NCI-H2227 treated with DMSO at 0.1 percent for 48 hours (cell line): Measurements from ENCODE around the gene MIER3.

Experiments used
- DNase-seq: peaks from one replicate; lab custom pipeline; 2025; lab: John Stamatoyannopoulos, UW

The MIER3 gene

DNA sequence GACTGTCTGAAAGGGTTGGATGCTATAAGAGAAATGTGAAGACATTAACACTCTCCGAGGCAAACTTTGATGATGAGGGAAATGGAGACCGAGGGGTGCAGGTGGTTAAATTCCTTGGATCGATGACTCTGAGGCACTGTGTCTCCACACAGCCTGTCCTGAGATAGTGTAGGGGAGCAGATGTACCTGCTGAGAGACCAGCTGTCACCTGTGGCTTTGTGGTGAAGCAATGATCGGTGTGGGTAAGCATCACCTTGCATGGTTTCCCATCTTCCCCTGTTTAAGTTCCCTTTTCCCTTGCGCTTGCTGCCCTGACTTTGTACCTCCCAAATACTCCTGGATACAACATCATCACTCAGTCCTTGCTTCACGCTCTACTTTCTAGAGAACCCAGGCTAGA, 9.8 kb upstream of the MIER3 start:
- no peak for DNase-seq

DNA sequence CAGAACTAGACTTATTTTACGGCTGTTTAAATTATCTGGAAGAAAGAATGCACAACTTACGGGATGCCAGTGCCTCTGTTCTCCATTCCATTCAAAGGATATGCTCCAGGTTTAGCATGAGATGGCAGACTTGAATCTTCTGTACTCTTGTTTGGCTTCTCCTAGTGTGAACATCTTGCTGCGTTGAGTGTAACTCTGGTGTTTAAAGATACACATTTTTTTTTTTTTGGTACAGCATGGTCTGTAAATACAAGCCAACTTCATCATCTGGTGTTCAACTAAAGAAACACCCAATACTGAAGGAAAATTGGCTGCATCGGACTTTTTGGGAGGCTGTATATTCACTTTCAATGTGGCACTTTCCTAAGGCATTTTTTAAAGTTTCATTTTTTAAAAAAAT, 7.4 kb upstream of the MIER3 start:
- no peak for DNase-seq

DNA sequence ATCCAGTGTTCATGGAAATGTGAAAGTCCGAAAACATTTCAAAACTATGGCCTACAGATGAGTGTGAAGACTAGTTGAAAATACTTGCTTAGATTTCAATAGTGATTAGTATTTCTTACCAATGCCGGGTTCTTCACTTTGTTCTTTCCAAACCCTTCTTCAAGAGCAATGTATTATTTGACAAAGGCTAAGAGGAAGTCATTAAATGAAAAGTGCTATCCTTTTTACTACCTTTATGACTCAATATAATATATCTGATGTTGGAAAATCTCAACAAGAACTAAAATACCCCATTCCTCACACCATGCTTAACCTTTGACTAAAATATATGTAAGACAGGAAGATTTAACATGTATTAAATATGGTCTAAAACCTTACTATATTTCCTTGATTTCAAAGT, 6.7 kb upstream of the MIER3 start:
- DNase-seq = no peak

DNA sequence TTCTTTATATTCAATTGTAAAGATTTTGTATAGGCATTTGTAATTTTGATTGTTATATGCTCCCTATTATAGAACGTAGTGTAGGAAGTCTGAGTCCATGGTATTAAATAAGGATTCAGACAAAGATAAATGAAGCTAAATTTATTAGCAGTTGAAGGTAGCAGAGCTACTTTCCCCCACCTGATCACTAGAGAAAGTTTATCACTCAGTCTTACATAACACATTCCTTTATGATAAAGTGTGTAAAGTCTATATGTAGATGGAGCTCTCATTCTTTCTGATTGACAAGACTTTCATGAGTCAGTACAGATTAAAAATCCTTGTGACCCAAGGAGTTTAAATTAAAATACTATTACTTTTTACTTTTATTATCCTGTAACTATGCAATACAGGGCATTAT, 2.3 kb upstream of the MIER3 start:
- DNase-seq = no peak

DNA sequence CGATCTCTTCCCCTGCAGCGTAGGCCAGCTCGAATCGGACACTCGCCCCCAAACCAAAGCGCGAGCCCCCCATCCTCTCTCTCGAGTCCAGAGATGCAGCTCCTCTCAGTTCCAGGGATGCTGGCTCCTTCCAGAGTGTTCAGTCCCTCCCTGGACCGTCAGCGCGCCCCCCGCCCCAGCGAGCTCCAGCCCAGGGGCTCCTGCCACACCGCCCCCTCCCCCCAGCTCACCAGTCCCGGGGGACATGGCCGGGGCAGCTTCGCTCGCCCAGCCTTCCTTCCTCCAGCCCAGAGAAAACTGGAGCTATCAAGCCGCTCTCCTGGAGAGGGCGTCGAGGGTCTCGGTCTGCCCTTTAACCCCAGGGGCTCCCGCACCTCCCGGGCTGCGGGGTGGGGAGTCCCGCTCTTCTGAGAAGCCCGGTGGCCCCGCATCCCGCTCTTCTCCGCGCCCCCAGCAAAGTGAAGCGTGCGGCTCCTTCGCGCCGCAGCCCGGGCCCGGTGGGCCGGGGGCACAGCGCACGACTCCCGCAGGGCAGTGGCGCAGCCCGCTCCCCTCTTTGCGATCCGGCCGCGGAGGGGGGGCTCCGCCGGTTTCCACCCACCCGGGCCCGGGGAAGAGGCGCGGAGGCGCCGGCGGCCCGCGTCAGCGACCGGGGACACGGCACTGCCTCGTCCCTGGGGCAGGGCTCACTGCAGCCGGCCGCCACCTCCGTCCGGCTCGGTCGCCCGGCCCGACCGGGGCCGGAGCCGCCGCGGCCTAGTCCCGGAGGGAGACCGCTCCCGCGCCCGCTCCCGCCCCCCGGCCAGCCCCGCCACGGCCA, 587 bp downstream of the MIER3 start:
- no peak for DNase-seq

DNA sequence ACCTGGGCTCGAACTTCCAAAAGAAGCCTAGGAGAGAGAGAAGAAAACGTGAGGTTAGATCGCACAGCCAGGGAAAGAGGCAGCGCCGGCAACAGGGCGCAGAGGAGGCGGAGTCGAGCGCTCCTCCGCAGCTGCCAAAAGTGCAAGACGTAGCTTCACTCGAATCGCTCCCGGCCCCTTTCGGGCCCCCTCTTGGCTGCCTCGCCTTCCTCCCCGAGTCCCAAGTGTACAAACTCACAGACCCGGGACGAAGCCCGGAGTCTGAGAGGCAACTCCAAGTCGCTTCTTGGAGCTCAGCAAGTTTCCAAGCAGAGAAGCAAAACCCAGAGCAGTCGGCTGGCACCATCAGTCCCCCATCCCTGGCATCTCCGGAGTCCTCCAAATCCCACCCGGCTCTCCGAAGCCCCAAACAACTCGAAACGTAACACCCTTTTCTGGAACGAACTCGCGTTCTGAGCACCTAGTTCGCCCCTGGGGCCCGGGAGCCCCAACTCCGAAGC, 1.2 kb downstream of the MIER3 start:
- peak; percentile 8 for DNase-seq

DNA sequence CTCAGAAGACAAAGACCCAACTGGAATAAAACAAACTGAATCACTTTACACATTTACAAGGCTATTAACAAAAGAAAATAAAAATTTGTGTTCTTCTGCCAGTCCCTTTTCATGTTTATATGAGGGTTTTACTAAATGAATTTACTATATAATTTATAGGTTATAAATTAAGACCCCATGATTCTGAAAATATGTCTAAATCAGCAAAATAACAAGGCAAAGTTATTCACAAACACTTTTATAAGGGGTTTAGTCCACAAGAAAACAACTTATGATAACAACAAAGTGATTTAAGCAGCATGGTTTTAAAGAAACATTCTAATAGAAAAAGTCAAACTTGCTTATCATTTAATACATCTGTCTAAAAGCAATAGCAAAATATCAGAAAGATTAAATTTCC, 4.9 kb downstream of the MIER3 start:
- DNase-seq = no peak

DNA sequence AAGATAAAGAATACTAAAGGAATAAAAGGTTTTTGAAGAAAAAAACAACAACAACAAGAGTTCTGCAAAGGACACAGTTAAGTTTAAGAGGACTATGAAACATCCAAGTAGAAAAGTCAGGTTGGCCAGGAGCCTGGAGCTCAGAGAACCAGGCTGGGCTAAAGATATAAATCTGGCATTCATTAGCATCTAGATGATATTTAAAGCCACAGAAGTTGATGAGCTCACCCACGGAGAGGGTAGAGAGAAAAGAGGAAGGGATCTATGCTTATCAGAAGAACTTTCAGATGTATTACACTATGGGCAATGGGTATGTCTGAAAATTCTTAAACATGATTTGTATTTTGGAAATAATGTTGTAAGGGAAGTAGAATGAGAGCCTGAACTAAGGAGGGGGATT, 9.9 kb downstream of the MIER3 start:
- no peak for DNase-seq

DNA sequence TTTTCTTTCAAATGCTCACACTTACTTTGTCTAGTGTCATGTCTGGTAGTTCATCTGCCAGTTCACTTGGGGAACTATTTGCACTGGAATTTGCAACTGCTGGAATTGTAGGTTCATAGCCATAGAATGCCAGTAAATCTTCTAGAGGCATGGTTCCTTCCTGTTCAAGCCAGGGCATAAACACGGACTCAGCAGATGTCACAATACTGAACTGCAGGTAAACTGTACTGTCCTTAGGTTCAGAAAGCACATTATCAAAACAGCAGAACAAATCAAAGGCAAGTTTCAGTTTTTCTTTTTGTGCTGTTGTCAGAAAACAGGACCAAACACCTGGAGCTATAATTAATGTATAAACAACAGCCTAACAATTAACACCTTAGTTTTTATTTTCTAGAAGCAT, 13.1 kb downstream of the MIER3 start:
- DNase-seq = no peak

DNA sequence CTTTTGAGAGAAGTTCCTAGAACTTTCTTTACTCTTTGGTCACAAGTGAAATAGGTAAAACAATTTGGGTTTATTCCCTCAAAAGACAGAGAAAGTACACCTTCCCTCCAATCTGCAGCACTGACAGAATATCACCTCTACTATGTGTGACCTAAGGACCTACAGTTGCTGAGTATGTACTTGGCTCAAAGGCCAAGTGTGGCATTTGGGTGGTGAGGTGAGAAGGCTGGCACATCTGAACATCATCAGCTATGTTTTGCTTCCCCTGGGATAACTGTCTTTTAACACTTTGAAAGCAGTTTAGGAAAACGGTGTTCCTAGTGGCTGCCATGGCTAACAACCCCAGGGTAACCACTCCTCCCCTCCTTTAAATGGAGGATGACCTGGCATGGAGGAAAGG, 17.6 kb downstream of the MIER3 start:
- DNase-seq = no peak

DNA sequence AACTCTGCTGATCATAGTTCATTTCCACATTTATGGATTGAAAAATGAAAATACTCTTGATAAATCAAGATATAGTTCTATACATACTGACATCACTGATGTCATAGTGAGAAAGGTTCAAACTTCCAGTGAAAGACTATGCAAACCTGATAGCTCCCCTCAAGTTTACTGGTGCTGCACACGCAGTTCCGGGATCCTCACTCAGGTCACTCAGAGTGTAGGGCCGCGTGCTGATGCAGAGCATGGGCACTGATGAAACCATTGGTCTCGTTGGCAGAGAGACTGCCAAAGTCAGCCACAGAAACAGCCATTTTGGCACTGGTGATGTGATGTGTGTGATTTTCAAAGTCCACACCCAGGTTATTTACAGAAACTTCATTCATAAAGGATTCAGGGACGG, 29.0 kb downstream of the MIER3 start:
- DNase-seq = no peak

DNA sequence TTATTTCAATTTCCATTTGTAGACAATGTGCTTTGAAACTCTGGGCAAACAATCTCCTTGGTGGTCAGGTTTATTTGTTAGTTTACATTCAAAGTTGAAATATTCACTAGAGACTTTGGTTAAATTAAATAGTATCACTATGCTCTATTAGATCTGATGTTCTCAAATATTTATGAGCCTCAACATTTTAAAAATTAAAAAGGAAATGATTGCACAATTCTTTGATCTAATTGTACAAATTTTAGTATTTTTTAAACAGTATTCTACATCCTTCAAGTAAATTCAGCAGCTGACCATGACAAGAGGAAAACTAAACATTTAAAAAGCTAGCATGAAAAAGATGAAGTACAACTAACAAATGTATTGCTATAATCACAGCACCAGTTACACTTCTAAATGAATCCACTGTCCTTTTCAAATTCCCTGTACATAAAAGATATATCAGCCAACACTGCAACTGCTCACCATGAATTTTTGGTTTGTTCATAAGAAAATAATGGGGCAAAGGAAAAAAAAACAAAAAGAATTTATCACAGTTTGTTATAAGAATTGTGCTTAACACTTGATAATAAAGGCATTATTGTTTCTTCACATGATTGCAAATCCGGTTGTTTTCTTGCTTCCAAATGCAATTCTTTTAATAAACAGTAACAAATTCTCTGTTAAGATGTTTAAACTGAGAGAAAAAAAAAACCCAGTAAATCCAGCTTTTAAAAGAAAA, 31.8 kb downstream of the MIER3 start:
- no peak for DNase-seq

DNA sequence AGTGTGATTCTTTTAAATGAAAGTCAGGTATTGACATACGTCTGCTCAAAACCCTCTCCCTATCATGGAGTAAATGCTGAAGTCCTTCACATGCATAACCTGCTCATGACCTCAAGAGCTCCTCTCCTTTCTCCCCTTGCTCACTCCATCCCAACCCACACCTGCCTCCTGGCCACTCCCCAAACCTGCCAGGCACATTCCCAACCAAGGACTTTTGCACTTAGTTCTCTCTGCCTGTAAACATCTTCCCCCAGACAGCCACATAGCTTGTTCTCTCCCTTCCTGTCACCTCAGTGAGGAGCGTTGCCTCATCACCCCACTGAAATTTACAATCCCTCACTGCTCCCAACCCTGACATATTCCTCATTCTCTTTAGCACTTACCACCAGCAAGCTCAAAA, 33.9 kb downstream of the MIER3 start:
- no peak for DNase-seq

DNA sequence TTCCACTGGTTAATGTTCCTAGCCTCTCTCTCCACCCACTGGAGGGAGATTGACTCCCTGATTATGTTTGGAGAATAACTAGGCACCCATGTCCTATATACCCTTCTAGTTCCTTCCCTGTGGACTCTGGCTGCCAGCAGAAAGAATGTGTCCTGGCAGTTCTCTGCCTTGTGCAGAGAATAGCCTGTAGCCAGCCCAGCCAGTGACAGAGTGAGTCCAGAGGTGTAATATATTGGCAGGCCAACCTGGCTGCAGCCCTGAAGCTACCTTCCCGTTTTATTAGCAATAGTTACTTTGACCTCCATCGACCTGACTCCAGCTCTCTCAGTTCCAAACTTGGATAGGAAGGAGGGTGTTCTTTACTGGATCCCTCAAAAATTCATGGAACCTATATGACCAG, 34.4 kb downstream of the MIER3 start:
- no peak for DNase-seq

DNA sequence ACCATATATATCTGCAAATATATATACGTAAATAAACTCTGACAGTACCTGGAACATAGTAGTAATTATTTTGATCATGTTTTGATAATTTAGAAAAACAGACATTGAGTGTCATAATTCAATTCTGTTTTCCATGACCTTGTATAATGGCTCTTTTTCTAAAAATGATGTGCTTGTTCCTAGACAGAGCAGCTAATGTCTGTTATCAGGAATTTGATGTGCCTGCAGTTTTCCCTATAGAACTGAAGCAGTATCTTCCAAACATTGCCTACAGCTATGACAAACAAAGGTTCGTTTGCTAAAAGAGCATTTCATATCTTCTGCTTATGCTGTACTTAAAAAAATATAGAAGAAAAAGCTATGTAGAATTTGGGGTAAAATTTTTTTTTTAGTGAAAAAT, 37.2 kb downstream of the MIER3 start:
- DNase-seq = no peak

DNA sequence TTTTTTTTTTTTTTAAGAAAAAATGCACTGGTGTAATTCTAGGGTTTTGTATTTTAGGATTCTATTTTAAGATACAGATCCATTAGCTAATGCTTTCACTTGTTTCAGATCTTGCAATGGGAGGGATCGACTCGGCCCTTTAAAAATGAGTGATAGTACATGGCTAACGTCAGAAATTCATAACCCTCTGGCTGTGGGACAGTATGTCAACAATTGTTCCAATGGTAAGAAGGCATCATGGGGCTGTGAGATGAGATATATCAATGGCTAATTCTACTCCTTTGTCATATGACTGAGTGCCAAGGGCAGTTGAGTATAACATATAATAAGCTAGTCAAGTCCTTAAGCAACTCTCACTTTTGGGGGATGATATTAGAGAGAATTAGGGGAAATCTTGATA, 38.2 kb downstream of the MIER3 start:
- DNase-seq = no peak

DNA sequence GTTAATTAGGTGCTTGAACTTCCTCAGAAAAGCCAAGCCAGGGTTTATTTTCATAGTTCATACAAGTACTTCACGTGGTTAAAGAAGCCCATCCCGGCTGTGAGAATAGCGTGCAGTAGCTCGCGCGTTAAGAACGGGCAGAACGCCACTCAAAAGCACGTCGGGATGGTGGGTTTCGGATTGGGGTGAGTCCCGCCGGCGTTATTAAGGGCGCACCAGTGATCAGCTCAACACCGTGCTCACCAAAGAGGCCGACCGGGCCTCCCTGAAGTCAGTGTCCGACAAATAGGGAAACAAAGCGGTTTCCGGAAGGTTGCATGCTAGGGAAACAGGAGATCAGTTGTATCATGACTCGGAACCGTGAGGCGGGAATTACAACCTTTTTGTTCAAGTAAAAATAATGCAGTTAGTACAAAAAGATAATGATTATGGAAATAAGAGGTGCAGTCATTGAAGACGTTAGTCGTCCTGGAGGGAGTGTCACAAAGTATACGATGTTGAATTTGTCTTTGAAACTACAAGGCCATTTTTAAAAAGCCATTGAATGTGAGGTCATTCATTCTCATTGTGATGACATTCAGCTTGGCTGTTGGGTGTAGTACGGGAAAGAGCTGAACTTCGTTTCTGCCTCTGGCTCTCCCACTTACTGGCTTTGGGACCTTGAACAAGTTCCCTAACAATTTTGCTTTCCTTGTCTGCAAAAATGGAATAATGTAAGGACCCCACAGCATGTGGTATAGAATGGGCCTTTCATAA, 41.5 kb downstream of the MIER3 start:
- peak; percentile 74 for DNase-seq

DNA sequence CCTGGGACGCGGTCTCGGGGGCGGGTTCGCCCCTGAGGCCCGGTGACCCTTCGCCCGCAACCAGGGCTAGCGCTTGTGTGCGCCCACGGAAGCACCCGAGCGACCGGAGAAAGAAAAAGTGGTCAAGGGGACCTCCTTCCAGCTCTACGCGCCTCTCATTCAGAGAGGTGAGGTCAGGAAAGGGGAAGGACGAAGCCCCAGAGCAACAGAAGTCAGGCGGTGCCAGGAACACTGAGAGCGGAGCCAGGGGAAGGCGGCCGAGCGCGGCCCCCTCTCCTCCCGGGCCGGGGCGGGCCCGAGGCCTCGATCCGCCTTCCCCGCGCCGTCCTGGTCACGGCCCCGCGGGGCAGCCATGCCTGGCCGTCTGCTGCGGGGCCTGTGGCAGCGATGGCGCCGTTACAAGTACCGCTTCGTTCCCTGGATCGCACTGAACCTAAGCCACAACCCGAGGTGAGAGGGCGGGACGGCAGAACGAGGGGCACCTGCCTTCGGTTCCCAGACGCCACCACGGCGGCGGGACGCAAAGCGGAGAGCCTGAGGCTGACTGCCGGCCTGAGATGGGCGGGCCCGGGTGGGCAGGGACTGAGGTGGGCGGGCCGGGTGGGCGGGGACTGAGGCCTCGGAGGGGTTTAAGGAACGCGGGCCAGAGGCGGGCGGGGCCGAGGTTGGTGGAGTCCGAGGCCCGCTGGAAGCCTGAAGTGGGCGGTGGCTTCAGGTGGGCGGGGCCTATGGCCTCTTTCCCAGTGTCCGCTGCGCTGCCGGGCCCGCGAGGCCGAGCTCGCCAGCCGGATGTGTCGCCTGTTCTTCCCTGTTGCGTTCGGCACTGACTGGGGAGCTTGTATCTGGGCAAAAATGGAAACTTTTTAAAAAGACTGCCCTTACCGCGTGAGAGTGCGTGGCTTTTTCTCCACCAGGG, 42.4 kb downstream of the MIER3 start, which contains the start of gene SETD9:
TSS of gene SETD9 (plus strand) at position 303 of the 916 bp plus-strand sequence. CDS start at position 353, 50 bp downstream.
- peak; percentile 88 for DNase-seq

DNA sequence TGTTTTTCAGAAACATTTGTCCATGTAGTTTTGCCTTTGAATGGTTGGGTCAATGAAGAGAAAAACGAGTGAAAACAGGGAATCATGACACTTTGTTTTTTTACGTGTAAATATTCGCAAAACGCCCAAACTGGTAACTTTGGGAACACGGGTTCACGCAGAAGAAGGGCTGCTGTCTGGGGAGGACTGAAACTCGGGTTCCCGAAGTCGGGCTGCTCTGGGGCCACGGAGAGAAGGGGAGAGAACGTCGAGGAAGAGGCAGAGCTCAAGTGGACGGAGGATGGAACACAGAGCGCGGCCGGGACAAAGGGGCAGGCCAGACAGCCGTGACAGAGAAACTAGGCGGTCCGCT, 43.0 kb downstream of the MIER3 start:
- peak; percentile 64 for DNase-seq

DNA sequence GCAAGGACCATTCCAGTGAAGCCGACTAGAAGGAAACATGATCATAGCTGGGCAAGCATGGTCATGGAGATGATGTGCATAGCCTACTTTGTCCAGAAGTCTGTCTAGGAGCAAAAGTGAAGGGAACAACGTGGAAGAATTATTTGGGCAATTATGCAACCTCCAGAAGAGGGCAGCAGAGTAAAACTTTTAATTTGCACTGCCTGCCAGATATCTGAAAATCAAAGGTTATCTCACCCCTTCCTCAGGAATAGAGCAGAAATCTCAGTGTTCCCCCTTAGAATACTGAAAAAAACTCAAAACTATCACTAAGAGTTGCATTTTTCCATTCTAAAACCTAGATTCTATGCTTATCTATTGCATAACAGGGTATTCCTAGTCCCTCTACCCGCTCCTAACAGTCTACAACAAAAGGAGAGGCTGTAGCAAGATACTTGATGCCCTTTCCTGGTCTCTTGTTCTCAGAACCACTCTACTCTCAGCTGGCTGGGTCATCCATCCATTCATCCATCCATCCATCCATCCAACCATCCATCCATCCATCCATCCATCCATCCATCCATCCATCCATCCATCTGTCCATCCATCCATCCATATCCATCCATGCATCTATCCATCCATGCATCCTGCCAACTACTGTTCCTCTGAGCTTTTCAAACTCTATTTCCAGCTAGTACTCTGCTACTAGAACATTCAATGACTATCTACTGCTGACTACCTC, 50.9 kb downstream of the MIER3 start:
- DNase-seq = peak; percentile 16

DNA sequence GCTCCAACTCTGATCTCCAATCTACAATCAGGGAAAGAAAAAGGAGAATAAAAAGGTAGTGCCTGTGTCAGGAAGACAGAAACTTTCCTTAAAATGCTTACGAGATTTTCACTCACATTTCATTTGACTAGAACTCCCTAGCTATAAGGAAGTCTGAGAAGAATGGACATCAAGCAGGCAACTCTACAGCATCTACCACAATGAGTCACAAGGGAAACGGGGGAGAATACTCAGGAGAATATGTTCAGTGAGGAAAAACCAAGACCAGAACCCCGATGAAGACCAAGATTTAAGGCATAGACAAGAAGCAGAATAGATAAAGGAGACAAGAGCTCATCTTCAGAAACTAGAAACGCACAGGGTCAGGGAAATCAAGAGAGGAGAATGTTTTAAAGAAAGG, 51.5 kb downstream of the MIER3 start:
- no peak for DNase-seq
